ENCODE results near the gene SLC41A2. TPM values are rescaled to one million over a fixed set of nuclear protein-coding genes. Genes with fewer than 3 reads are reported as not detected.

SLC41A2 gene
- total RNA-seq, 1 donor from 2014 or later, result 11.9 TPM

GRCh38 chr12:104928036-104928745, 29.9 kb downstream of the SLC41A2 start:
- Histone ChIP-seq H3K27ac (no peak overlapping the region), H3F3A (ENCODE audit: low read depth) (no peaks in the 10 kb centered on the region), H3K4me2 (no peak overlapping the region), H3K4me3 (no peak overlapping the region), H3K9me3 (ENCODE audit: low read depth) (no peaks in the 10 kb centered on the region), H3K9ac (no peak overlapping the region), H3K79me2 (ENCODE audit: low read depth) (no peaks in the 10 kb centered on the region), H3K4me1 (no peaks in the 10 kb centered on the region), H3K27me3 (no peaks in the 10 kb centered on the region), H3K36me3 (no peaks in the 10 kb centered on the region), H4K20me1 (ENCODE audit: low read depth) (no peaks in the 10 kb centered on the region), H2AFZ (replicated peaks) (no peak overlapping the region)
- DNase-seq (ENCODE audit: low spot score), result no peak
- no peak for TF ChIP-seq EZH2 (IDR thresholded peaks at IDR 0.05)
- TF ChIP-seq EZH2phosphoT487 (IDR thresholded peaks at IDR 0.05), result no peak
- TF ChIP-seq CTCF (IDR thresholded peaks at IDR 0.05), result no peak
- H3K4me3 Mint-ChIP-seq, result no peak overlapping the region
- peaks cover 2% of the 10 kb centered on the region for H3K9me3 Mint-ChIP-seq
- no peaks in the 10 kb centered on the region for H3K27me3 Mint-ChIP-seq (ENCODE audit: insufficient read depth, low read depth)
- no peak overlapping the region for H3K27ac Mint-ChIP-seq
- H3K4me1 Mint-ChIP-seq, result no peaks in the 10 kb centered on the region
- H3K36me3 Mint-ChIP-seq, result no peaks in the 10 kb centered on the region

GRCh38 chr12:104925501-104925900, 32.6 kb downstream of the SLC41A2 start:
- Mint-ChIP-seq H3K36me3 (peaks cover 2% of the 10 kb centered on the region), H3K27me3 (ENCODE audit: insufficient read depth, low read depth) (no peaks in the 10 kb centered on the region), H3K9me3 (peaks cover 13% of the 10 kb centered on the region), H3K4me3 (no peak overlapping the region), H3K27ac (no peak overlapping the region), H3K4me1 (no peaks in the 10 kb centered on the region)
- no peak overlapping the region for H2AFZ ChIP-seq (replicated peaks)
- H3K4me3 ChIP-seq, result no peak overlapping the region
- no peak overlapping the region for H3K4me2 ChIP-seq
- H3K79me2 ChIP-seq (ENCODE audit: low read depth), result no peaks in the 10 kb centered on the region
- no peaks in the 10 kb centered on the region for H3K36me3 ChIP-seq
- H3K4me1 ChIP-seq, result no peaks in the 10 kb centered on the region
- no peaks in the 10 kb centered on the region for H3K27me3 ChIP-seq
- H3F3A ChIP-seq (ENCODE audit: low read depth), result no peaks in the 10 kb centered on the region
- no peaks in the 10 kb centered on the region for H3K9me3 ChIP-seq (ENCODE audit: low read depth)
- H4K20me1 ChIP-seq (ENCODE audit: low read depth), result no peaks in the 10 kb centered on the region
- no peak for TF ChIP-seq EZH2 (IDR thresholded peaks at IDR 0.05)
- TF ChIP-seq CTCF (IDR thresholded peaks at IDR 0.05), result no peak
- TF ChIP-seq EZH2phosphoT487 (IDR thresholded peaks at IDR 0.05), result no peak
- no peak overlapping the region for H3K27ac ChIP-seq
- no peak overlapping the region for H3K9ac ChIP-seq
- DNase-seq (ENCODE audit: low spot score), result no peak

- peaks cover 2% of the 10 kb centered on the region for H3K36me3 Mint-ChIP-seq
- H3K4me3 ChIP-seq, result no peak overlapping the region
- H3K4me2 ChIP-seq, result no peak overlapping the region
- H3K27me3 Mint-ChIP-seq (ENCODE audit: insufficient read depth, low read depth), result no peaks in the 10 kb centered on the region
- H3K27ac Mint-ChIP-seq, result no peak overlapping the region
- H3F3A ChIP-seq (ENCODE audit: low read depth), result no peaks in the 10 kb centered on the region
- H3K4me1 ChIP-seq, result no peaks in the 10 kb centered on the region
- no peak overlapping the region for H3K9ac ChIP-seq
- no peaks in the 10 kb centered on the region for H3K27me3 ChIP-seq
- peaks cover 13% of the 10 kb centered on the region for H3K9me3 Mint-ChIP-seq
- H3K9me3 ChIP-seq (ENCODE audit: low read depth), result no peaks in the 10 kb centered on the region
- no peaks in the 10 kb centered on the region for H3K36me3 ChIP-seq
- DNase-seq (ENCODE audit: low spot score), result no peak
- no peaks in the 10 kb centered on the region for H3K79me2 ChIP-seq (ENCODE audit: low read depth)
- H4K20me1 ChIP-seq (ENCODE audit: low read depth), result no peaks in the 10 kb centered on the region
- no peak overlapping the region for H3K27ac ChIP-seq
- H2AFZ ChIP-seq (replicated peaks), result no peak overlapping the region
- no peaks in the 10 kb centered on the region for H3K4me1 Mint-ChIP-seq
- H3K4me3 Mint-ChIP-seq, result no peak overlapping the region
- TF ChIP-seq CTCF (IDR thresholded peaks at IDR 0.05) (no peak), EZH2 (IDR thresholded peaks at IDR 0.05) (no peak), EZH2phosphoT487 (IDR thresholded peaks at IDR 0.05) (no peak)
These were observed 36.8 kb downstream of the SLC41A2 start for GRCh38 chr12:104921340-104921739.

All from neural progenitor cell (in vitro differentiated cells).